GM23338 (cell line): ENCODE results near the gene CD84.

Source experiments
- CREB1 ChIP-seq: fragments of 250-450 bp; sonication (Bioruptor Pico); IDR thresholded peaks from 2 replicates; pipeline ENCODE4 v1.5.0; 2020; ENCODE audit warnings: low read depth, mild to moderate bottlenecking, moderate library complexity
- CTCF ChIP-seq, 2 experiments: fragments of 200-600 bp in 1 of 2; sonication (generic) in 1 of 2; conservative IDR thresholded peaks; 2 replicates each; pipeline versions ENCODE4 v1.5.1 to v1.6.1; 2016 to 2017; ENCODE audit warnings: antibody characterized with exemption in 2 of 2, low read depth in 2 of 2, mild to moderate bottlenecking in 2 of 2, moderate library complexity in 1 of 2
- ETS1 ChIP-seq: IDR thresholded peaks from 2 replicates; pipeline ENCODE4 v1.6.1; 2016; ENCODE audit warnings: antibody characterized with exemption
- EZH2 ChIP-seq: fragments of 200-600 bp; sonication (generic); IDR thresholded peaks from one replicate; pipeline ENCODE4 v1.8.0; 2017; ENCODE audit warnings: antibody characterized with exemption, mild to moderate bottlenecking, low read depth; ENCODE audit not compliant: unreplicated experiment
- EZH2phosphoT487 ChIP-seq: fragments of 200-600 bp; sonication (generic); IDR thresholded peaks from one replicate; pipeline ENCODE4 v1.8.1; 2018; ENCODE audit warnings: antibody characterized with exemption; ENCODE audit not compliant: unreplicated experiment
- JUNB ChIP-seq: IDR thresholded peaks from one replicate; pipeline ENCODE4 v1.6.1; 2016; ENCODE audit warnings: antibody characterized with exemption; ENCODE audit not compliant: unreplicated experiment
- POLR2AphosphoS5 ChIP-seq: IDR thresholded peaks from 2 replicates; pipeline ENCODE4 v1.6.1; 2016; ENCODE audit warnings: antibody characterized with exemption, low read depth
- REST ChIP-seq: IDR thresholded peaks from one replicate; pipeline ENCODE4 v1.6.1; 2018; ENCODE audit warnings: antibody characterized with exemption; ENCODE audit not compliant: unreplicated experiment
- ZNF114 ChIP-seq: fragments of 250-450 bp; sonication (Bioruptor Pico); IDR thresholded peaks from 2 replicates; pipeline ENCODE4 v1.5.0; 2020; ENCODE audit warnings: mild to moderate bottlenecking, moderate library complexity

- TF ChIP-seq POLR2AphosphoS5 (no peak), CTCF (conservative IDR thresholded peaks at IDR 0.05; ENCODE audit: low read depth in 2 of 2) (no peak), EZH2 (no peak), REST (no peak), CREB1 (CRISPR knock-in tag) (no peak), ETS1 (no peak), EZH2phosphoT487 (no peak), ZNF114 (CRISPR knock-in tag) (no peak), JUNB (no peak)
Measured at GRCh38 chr1:160567858-160568682, 11.2 kb downstream of the CD84 start.
